ENCODE data around the gene KCNA5.

KCNA5 gene

GRCh38 chr12:5094986-5095385 lies 51.3 kb downstream of the KCNA5 start:
- no peak for DNase-seq (ENCODE audit: extremely low spot score, insufficient read length, low read depth)
- FAIRE-seq, result no peak

All from GM18507 (cell line).